HG02852 (cell line): ENCODE data around the gene CD4.
A peak's percentile ranks its signal among the peaks of the same experiment; 100 is the strongest.
"Not testable (repeated sequence)": the region's sequence is repeated elsewhere in the genome, so short reads cannot be mapped to it uniquely, and the experiment has no call there.

Experiments used
- ATAC-seq: cut with Tn5 transposase; IDR thresholded peaks from one replicate; pipeline ENCODE4 v1.9.1; 2021; ENCODE audit warnings: mild to moderate bottlenecking, moderate library complexity; ENCODE audit not compliant: unreplicated experiment

The CD4 gene

GRCh38 chr12:6788972-6789924, at the start of gene CD4:
Gene CD4 (plus strand): TSS chr12:6789528. CDS start chr12:6800139, 10,611 bp downstream.
- ATAC-seq, result no peak

GRCh38 chr12:6742080-6742479, 47.2 kb upstream of the CD4 start:
- ATAC-seq, result not testable (repeated sequence)

GRCh38 chr12:6742834-6743233, 46.5 kb upstream of the CD4 start:
- no peak for ATAC-seq

GRCh38 chr12:6743300-6743699, 46.0 kb upstream of the CD4 start:
- ATAC-seq, result not testable (repeated sequence)

- ATAC-seq, result no peak
Observed at GRCh38 chr12:6745741-6746525, 43.4 kb upstream of the CD4 start.

- ATAC-seq, result no peak
Observed at GRCh38 chr12:6747216-6747615, 42.1 kb upstream of the CD4 start.

GRCh38 chr12:6748761-6749160, 40.6 kb upstream of the CD4 start:
- no peak for ATAC-seq

- no peak for ATAC-seq
Observed at GRCh38 chr12:6750506-6750905, 38.8 kb upstream of the CD4 start.

- no peak for ATAC-seq
Observed at GRCh38 chr12:6751767-6752166, 37.6 kb upstream of the CD4 start.

- ATAC-seq, result no peak
Observed at GRCh38 chr12:6752167-6752920, 37.0 kb upstream of the CD4 start.

- ATAC-seq, result peak; percentile 89
Observed at GRCh38 chr12:6752921-6753771, 36.2 kb upstream of the CD4 start, which contains the start of gene MLF2. Gene MLF2 (minus strand): TSS chr12:6753141. CDS start chr12:6752334, 807 bp downstream.

- ATAC-seq, result no peak
Observed at GRCh38 chr12:6753772-6754356, 35.5 kb upstream of the CD4 start.

GRCh38 chr12:6754411-6754810, 34.9 kb upstream of the CD4 start:
- no peak for ATAC-seq

- ATAC-seq, result no peak
Observed at GRCh38 chr12:6757028-6757690, 32.2 kb upstream of the CD4 start.

- no peak for ATAC-seq
Observed at GRCh38 chr12:6758506-6759095, 30.7 kb upstream of the CD4 start.

GRCh38 chr12:6759741-6760140, 29.6 kb upstream of the CD4 start:
- no peak for ATAC-seq

- no peak for ATAC-seq
Observed at GRCh38 chr12:6763380-6763779, 25.9 kb upstream of the CD4 start.

GRCh38 chr12:6764011-6764828, 25.1 kb upstream of the CD4 start:
- ATAC-seq, result peak; percentile 77
